HG03045 (cell line): ENCODE results near the gene RXFP1.
"Not testable (repeated sequence)": the region's sequence is repeated elsewhere in the genome, so short reads cannot be mapped to it uniquely, and the experiment has no call there.

ENCODE experiments used
- ATAC-seq: cut with Tn5 transposase; IDR thresholded peaks from one replicate; pipeline ENCODE4 v1.9.1; 2021; ENCODE audit warnings: mild to moderate bottlenecking, moderate library complexity; ENCODE audit not compliant: unreplicated experiment

RXFP1 gene

GRCh38 chr4:158606969-158607368, 85.3 kb downstream of the RXFP1 start:
- ATAC-seq: no peak

- no peak for ATAC-seq
Measured at GRCh38 chr4:158609116-158609515, 87.4 kb downstream of the RXFP1 start.

- ATAC-seq: peak; percentile 85
Measured at GRCh38 chr4:158610790-158611189, 89.1 kb downstream of the RXFP1 start.

GRCh38 chr4:158613046-158613445, 91.4 kb downstream of the RXFP1 start:
- ATAC-seq: no peak

- ATAC-seq: no peak
Measured at GRCh38 chr4:158617956-158618355, 96.3 kb downstream of the RXFP1 start.

- ATAC-seq: no peak
Measured at GRCh38 chr4:158621729-158622128, 100.0 kb downstream of the RXFP1 start.

GRCh38 chr4:158622251-158622650, 100.6 kb downstream of the RXFP1 start:
- ATAC-seq: no peak

- peak; percentile 83 for ATAC-seq
Measured at GRCh38 chr4:158624889-158625478, 103.3 kb downstream of the RXFP1 start.

GRCh38 chr4:158625544-158625943, 103.9 kb downstream of the RXFP1 start:
- no peak for ATAC-seq

GRCh38 chr4:158630893-158631292, 109.2 kb downstream of the RXFP1 start:
- no peak for ATAC-seq

- ATAC-seq: no peak
Measured at GRCh38 chr4:158636619-158637018, 114.9 kb downstream of the RXFP1 start.

GRCh38 chr4:158644356-158644755, 122.7 kb downstream of the RXFP1 start:
- no peak for ATAC-seq

GRCh38 chr4:158644760-158645159, 123.1 kb downstream of the RXFP1 start:
- no peak for ATAC-seq

GRCh38 chr4:158649111-158649680, 127.5 kb downstream of the RXFP1 start:
- ATAC-seq: no peak

GRCh38 chr4:158652920-158653319, 131.2 kb downstream of the RXFP1 start:
- ATAC-seq: no peak

- ATAC-seq: no peak
Measured at GRCh38 chr4:158656439-158656838, 134.8 kb downstream of the RXFP1 start.

- ATAC-seq: no peak
Measured at GRCh38 chr4:158657291-158657690, 135.6 kb downstream of the RXFP1 start.

GRCh38 chr4:158663255-158663654, 141.6 kb downstream of the RXFP1 start:
- not testable (repeated sequence) for ATAC-seq

- ATAC-seq: not testable (repeated sequence)
Measured at GRCh38 chr4:158663707-158664625, 142.3 kb downstream of the RXFP1 start.

- no peak for ATAC-seq
Measured at GRCh38 chr4:158664806-158665205, 143.1 kb downstream of the RXFP1 start.

GRCh38 chr4:158666892-158667291, 145.2 kb downstream of the RXFP1 start:
- ATAC-seq: no peak

GRCh38 chr4:158667651-158668198, 146.0 kb downstream of the RXFP1 start:
- no peak for ATAC-seq
